ENCODE data around the gene RNU6-1. TPM values are rescaled to one million over a fixed set of nuclear protein-coding genes. Genes with fewer than 3 reads are reported as not detected.

The RNU6-1 gene
- total RNA-seq, 1 experiment from 2014 or later, result not detected

- Mint-ChIP-seq H3K27ac (ENCODE audit: low read depth, unreplicated experiment) (no peak overlapping the region), H3K27me3 (ENCODE audit: insufficient read depth, unreplicated experiment) (no peaks in the 10 kb centered on the region), H3K9me3 (ENCODE audit: unreplicated experiment) (no peaks in the 10 kb centered on the region), H3K36me3 (ENCODE audit: insufficient read depth, unreplicated experiment) (no peaks in the 10 kb centered on the region), H3K4me1 (ENCODE audit: insufficient read depth, unreplicated experiment) (peaks cover 9% of the 10 kb centered on the region), H3K4me3 (ENCODE audit: unreplicated experiment) (no peak overlapping the region)
- BruUV-seq (replicated peaks), result no TSS peak
- intact Hi-C loops (cut with micrococcal nuclease), result loop anchor here (2.0 to 10.0 kb wide), 3 partner anchors 290 to 768 kb away; partner anchors contain the start of genes MAP2K5 and SMAD3
- TF ChIP-seq CTCF (IDR thresholded peaks at IDR 0.05; ENCODE audit: unreplicated experiment), result no peak
- CTCF ChIA-PET, result interaction anchor here (0.7 to 1.1 kb wide), 3 partner anchors 332 to 376 kb away, joined by 3 to 4 read pairs (median 4); no protein-coding TSS in a partner anchor
- no peak for DNase-seq (ENCODE audit: unreplicated experiment)
- POLR2A ChIA-PET, result no interaction called here
Measured at GRCh38 chr15:67832897-67833709, 6.7 kb downstream of the RNU6-1 start.

GRCh38 chr15:67832031-67832551, 7.8 kb downstream of the RNU6-1 start:
- Mint-ChIP-seq H3K36me3 (ENCODE audit: insufficient read depth, unreplicated experiment) (no peaks in the 10 kb centered on the region), H3K4me3 (ENCODE audit: unreplicated experiment) (no peak overlapping the region), H3K9me3 (ENCODE audit: unreplicated experiment) (no peaks in the 10 kb centered on the region), H3K27me3 (ENCODE audit: insufficient read depth, unreplicated experiment) (no peaks in the 10 kb centered on the region), H3K27ac (ENCODE audit: low read depth, unreplicated experiment) (no peak overlapping the region), H3K4me1 (ENCODE audit: insufficient read depth, unreplicated experiment) (peaks cover 9% of the 10 kb centered on the region)
- CTCF ChIA-PET, result interaction anchor here (0.6 to 0.7 kb wide), 2 partner anchors 446 to 1393 kb away, joined by 3 read pairs; no protein-coding TSS in a partner anchor
- POLR2A ChIA-PET, result no interaction called here
- peak; percentile 53 for DNase-seq (ENCODE audit: unreplicated experiment)
- TF ChIP-seq CTCF (IDR thresholded peaks at IDR 0.05; ENCODE audit: unreplicated experiment), result peak; percentile 28
- no TSS peak for BruUV-seq (replicated peaks)
- intact Hi-C loops (cut with micrococcal nuclease), result loop anchor here (2.0 to 10.0 kb wide), 3 partner anchors 289 to 767 kb away; partner anchors contain the start of genes MAP2K5 and SMAD3

- DNase-seq (ENCODE audit: unreplicated experiment), result no peak
- peaks cover 2% of the 10 kb centered on the region for H3K27me3 Mint-ChIP-seq (ENCODE audit: insufficient read depth, unreplicated experiment)
- H3K36me3 Mint-ChIP-seq (ENCODE audit: insufficient read depth, unreplicated experiment), result no peaks in the 10 kb centered on the region
- no peak overlapping the region for H3K4me3 Mint-ChIP-seq (ENCODE audit: unreplicated experiment)
- peaks cover 9% of the 10 kb centered on the region for H3K4me1 Mint-ChIP-seq (ENCODE audit: insufficient read depth, unreplicated experiment)
- H3K27ac Mint-ChIP-seq (ENCODE audit: low read depth, unreplicated experiment), result no peak overlapping the region
- H3K9me3 Mint-ChIP-seq (ENCODE audit: unreplicated experiment), result no peaks in the 10 kb centered on the region
- POLR2A ChIA-PET, result interaction anchor here (0.6 kb wide), 1 partner anchor 912 kb away, joined by 3 read pairs; no protein-coding TSS in a partner anchor
- no peak for TF ChIP-seq CTCF (IDR thresholded peaks at IDR 0.05; ENCODE audit: unreplicated experiment)
- intact Hi-C loops (cut with micrococcal nuclease), result loop anchor here (10.0 kb wide), 2 partner anchors 527 to 767 kb away; partner anchors contain the start of gene SMAD3
- no TSS peak for BruUV-seq (replicated peaks)
- CTCF ChIA-PET, result no interaction called here
Measured at GRCh38 chr15:67831363-67831762, 8.5 kb downstream of the RNU6-1 start.
